NB4 (cell line): ENCODE data around the gene PSMD7.

Experiments
- DNase-seq: peaks from one replicate; pipeline ENCODE4 v3.0.0; 2010; ENCODE audit warnings: low read depth
- H3K4me3 ChIP-seq: one replicate; pipeline ENCODE4 v1.5.1; 2011; ENCODE audit warnings: mild to moderate bottlenecking, low read depth, low read length, moderate library complexity
- MYC ChIP-seq: IDR thresholded peaks from 2 replicates; pipeline ENCODE4 v1.6.1; 2011; ENCODE audit warnings: low read depth, low read length
- POLR2A ChIP-seq: IDR thresholded peaks from 2 replicates; pipeline ENCODE4 v1.6.1; 2011; ENCODE audit warnings: mild to moderate bottlenecking; ENCODE audit not compliant: insufficient read length; ENCODE audit errors: extremely low read depth
- TF ChIP-seq, protein P1 (sequence below): IDR thresholded peaks from one replicate; pipeline ENCODE4 v1.5.1; 2012; ENCODE audit warnings: low read depth, low read length
- TF ChIP-seq, protein P2 (sequence below): IDR thresholded peaks from 2 replicates; pipeline ENCODE4 v1.6.1; 2011; ENCODE audit warnings: low read depth, low read length

Gene PSMD7

DNA sequence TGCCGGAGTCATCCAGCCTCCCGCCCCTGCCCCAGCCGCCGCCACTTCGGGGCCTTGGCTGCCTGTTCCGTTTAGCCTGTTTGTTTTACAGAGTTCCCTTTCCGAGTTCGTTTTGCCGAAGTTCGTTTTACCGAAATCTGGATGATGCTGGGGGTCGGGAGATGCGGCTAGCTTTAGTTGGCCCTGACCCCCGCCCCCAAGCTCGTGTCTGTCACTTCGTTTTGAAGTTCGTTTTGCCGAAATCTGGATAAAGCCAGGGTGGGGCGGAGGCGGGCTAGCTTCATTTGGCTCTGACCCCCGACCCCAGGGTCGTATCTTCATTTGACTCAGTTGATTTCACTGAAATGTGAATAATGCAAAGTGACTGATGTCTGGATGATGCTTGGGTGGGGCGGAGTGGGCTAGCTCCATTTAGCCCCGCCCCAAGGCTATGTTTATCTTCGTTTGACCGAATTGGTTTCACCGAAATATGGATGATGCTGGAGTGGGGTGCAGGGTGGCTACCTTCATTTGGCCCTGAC, 591 bp downstream of the PSMD7 start:
- TF ChIP-seq POLR2A (no peak), MYC (no peak)
- TF ChIP-seq, protein P1, sequence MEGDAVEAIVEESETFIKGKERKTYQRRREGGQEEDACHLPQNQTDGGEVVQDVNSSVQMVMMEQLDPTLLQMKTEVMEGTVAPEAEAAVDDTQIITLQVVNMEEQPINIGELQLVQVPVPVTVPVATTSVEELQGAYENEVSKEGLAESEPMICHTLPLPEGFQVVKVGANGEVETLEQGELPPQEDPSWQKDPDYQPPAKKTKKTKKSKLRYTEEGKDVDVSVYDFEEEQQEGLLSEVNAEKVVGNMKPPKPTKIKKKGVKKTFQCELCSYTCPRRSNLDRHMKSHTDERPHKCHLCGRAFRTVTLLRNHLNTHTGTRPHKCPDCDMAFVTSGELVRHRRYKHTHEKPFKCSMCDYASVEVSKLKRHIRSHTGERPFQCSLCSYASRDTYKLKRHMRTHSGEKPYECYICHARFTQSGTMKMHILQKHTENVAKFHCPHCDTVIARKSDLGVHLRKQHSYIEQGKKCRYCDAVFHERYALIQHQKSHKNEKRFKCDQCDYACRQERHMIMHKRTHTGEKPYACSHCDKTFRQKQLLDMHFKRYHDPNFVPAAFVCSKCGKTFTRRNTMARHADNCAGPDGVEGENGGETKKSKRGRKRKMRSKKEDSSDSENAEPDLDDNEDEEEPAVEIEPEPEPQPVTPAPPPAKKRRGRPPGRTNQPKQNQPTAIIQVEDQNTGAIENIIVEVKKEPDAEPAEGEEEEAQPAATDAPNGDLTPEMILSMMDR = no peak
- TF ChIP-seq, protein P2, sequence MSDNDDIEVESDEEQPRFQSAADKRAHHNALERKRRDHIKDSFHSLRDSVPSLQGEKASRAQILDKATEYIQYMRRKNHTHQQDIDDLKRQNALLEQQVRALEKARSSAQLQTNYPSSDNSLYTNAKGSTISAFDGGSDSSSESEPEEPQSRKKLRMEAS = no peak
- DNase-seq = peak; percentile 38
- H3K4me3 ChIP-seq = peak overlapping the region; percentile 91

DNA sequence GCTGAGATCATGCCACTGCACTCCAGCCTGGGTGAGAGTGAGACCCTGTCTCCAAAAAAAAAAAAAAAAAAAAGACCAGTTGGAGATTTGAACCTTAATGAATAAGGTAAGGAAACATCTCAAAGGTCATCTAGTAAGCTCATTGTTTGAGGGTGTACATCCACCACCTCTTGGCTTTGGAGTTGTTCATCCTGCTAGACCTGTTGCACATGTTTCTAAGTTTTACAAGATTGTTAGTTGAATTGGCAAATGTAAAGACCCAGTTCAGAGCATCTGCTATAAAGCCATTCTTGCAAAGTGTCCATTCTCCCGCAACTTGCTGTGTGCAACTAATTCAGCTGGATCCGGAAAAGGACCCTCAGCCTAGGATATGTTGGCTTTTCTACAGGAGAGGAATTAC, 1.5 kb downstream of the PSMD7 start:
- H3K4me3 ChIP-seq = peak overlapping the region; percentile 91
- DNase-seq = no peak
- TF ChIP-seq MYC = no peak
- TF ChIP-seq POLR2A = no peak
- TF ChIP-seq, protein P2 = no peak
- TF ChIP-seq, protein P1 = no peak

DNA sequence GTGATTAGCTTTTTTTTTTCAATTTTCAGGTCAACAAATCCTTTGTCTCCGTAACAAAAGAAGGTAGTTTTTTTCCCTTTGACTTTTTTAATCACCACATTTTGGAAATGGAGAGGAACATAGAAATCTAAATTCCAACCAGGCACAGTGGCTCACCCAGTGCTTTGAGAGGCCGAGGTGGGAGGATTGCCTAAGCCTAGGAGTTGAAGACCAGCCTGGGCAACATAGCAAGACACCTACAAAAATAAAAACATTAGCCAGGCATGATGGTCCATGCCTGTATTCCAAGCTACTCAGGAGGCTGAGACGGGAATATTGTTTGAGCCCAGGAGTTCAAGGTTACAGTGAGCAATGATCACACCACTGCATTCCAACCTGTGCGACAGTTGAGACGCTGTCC, 5.7 kb downstream of the PSMD7 start:
- DNase-seq = no peak
- TF ChIP-seq POLR2A (no peak), MYC (no peak)
- TF ChIP-seq, protein P2 = no peak
- TF ChIP-seq, protein P1 = no peak
- H3K4me3 ChIP-seq = no peak overlapping the region

DNA sequence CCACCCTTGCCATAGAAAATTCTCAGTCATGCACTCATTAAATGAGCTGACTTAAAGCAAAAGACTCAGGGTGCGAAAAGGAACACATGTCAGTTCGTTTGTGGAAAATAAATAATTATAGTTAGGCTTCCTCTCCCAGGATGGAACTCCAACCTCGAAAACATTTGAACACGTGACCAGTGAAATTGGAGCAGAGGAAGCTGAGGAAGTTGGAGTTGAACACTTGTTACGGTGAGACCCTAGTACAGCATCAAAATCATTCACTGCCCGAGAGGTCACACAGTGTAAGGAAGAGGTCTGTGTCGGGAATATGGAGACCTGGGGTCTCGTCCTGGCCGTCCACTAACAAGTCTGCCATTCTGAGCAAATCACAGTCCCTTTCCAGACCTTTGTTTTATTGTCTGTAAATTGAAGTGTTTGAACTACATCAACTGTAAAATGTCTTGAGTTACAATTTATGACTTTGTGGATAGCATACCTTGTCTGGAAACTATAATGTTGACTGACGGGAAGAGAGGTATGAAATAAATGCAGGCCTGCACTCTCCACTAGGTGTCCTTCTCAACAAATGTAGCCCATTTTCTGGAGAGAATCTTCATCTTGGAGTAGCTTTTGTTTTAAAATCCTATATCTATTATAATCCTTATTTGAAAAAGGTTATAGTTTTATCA, 7.7 kb downstream of the PSMD7 start:
- peak; percentile 40 for DNase-seq
- no peak for TF ChIP-seq POLR2A
- TF ChIP-seq, protein P2 = no peak
- TF ChIP-seq, protein P1 = peak; percentile 39
- no peak overlapping the region for H3K4me3 ChIP-seq

DNA sequence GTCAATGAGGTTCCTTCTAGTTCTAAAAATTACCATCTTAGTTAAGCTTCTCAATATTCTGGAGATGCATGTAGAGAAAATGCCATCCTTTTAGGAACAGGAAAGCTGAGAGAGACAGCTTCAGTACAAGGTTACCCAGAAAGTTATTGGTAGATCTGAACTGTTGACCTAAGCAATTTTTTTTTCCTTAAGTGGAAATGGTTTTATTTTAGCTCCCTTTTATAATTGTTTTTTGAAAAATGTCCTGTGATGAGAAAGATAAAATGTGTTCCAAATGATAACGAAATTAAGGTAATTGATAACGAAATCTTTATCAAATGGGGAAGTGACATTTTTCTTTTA, 8.2 kb downstream of the PSMD7 start:
- DNase-seq = no peak
- H3K4me3 ChIP-seq = no peak overlapping the region
- TF ChIP-seq, protein P1 = no peak

DNA sequence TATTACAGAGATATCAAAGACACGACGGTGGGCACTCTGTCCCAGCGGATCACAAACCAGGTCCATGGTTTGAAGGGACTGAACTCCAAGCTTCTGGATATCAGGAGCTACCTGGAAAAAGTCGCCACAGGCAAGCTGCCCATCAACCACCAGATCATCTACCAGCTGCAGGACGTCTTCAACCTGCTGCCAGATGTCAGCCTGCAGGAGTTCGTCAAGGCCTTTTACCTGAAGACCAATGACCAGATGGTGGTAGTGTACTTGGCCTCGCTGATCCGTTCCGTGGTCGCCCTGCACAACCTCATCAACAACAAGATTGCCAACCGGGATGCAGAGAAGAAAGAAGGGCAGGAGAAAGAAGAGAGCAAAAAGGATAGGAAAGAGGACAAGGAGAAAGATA, 8.7 kb downstream of the PSMD7 start:
- no peak for DNase-seq
- TF ChIP-seq, protein P1 = no peak
- no peak for TF ChIP-seq MYC
- TF ChIP-seq POLR2A = no peak
- TF ChIP-seq, protein P2 = no peak
- H3K4me3 ChIP-seq = no peak overlapping the region
